Measurements from ENCODE around the gene PCSK2.

PCSK2 gene

DNA sequence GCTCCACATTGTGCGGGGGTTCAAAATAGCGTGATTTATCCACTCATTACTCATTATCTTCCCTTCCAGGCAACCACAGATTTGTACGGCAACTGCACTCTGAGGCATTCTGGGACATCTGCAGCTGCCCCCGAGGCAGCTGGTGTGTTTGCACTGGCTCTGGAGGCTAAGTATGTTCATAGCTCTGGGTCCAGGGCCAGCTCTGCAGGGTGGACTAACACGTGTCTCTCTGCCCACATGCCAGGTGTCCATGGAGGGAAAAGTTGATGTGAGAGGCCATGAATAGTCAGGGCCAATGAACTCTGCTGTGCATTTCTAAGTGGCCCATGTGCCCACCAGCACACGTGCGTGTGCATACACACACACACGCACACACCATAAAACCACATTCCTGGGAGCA is 229.4 kb downstream of the PCSK2 start:
- Histone ChIP-seq H3K4me3 (replicated peaks; ENCODE audit: low read depth, low read length) (no peak overlapping the region), H3K36me3 (ENCODE audit: control insufficient read depth, insufficient read depth, low read length) (no peaks in the 10 kb centered on the region), H3K27me3 (replicated peaks; ENCODE audit: control insufficient read depth, insufficient read depth, low read length) (no peaks in the 10 kb centered on the region; the same call in 1 of the 2 replicates)
- TF ChIP-seq, protein P1, sequence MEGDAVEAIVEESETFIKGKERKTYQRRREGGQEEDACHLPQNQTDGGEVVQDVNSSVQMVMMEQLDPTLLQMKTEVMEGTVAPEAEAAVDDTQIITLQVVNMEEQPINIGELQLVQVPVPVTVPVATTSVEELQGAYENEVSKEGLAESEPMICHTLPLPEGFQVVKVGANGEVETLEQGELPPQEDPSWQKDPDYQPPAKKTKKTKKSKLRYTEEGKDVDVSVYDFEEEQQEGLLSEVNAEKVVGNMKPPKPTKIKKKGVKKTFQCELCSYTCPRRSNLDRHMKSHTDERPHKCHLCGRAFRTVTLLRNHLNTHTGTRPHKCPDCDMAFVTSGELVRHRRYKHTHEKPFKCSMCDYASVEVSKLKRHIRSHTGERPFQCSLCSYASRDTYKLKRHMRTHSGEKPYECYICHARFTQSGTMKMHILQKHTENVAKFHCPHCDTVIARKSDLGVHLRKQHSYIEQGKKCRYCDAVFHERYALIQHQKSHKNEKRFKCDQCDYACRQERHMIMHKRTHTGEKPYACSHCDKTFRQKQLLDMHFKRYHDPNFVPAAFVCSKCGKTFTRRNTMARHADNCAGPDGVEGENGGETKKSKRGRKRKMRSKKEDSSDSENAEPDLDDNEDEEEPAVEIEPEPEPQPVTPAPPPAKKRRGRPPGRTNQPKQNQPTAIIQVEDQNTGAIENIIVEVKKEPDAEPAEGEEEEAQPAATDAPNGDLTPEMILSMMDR (IDR thresholded peaks at IDR 0.05; ENCODE audit: insufficient read depth, low read length, poor library complexity, severe bottlenecking) = no peak
- DNase-seq (ENCODE audit: extremely low read depth, insufficient read length) = no peak

DNA sequence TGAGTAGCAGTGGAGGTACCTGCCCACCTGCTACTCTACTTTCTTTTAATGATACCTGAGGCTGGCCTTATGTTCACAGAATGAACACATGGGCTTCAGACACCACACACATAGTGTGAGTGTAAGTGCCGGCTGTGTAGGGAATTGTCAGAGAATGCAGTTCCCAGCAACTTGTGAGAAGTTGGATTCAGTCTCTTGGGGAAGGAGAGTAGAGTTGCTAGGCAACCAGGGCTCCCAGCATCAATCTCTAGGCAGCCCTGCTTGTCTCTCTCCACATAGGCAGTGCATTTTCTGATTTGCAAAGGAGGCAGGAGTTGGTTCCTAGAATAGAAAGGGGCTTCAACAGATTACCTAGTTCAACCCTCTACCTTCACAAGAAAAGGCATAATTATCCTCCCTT is 230.2 kb downstream of the PCSK2 start:
- H3K27me3 ChIP-seq (replicated peaks; ENCODE audit: control insufficient read depth, insufficient read depth, low read length) = no peaks in the 10 kb centered on the region; the same call in 1 of the 2 replicates

DNA sequence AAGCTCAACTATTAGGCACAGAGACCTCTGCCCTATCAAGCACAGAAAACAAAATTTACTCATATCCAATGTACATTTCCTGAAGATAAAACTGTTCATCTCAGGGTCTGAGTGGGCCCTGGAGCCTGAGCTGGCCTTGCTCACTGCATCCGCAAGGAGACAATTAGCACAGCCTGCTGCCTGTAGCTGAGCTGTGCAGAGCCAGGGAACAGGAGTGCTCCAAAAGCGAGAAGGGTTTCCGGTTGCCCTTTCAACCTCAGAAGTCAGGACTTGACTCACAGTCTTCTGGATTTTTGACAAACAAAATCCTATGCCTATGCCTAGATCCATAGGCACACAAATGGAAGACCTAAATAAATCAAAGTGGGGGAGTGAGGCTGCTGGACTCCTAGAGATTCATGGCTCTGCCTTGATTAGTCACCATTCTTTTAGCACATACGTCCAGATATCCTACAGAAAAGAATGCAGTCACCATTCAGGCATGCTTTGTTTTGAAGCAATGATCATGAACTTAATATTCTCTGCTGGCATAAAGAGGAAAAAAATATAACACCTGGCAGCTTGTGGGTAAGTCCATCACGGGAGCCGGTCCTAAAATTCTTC is 230.8 kb downstream of the PCSK2 start:
- Histone ChIP-seq H3K4me3 (replicated peaks; ENCODE audit: low read depth, low read length) (no peak overlapping the region), H3K27me3 (replicated peaks; ENCODE audit: control insufficient read depth, insufficient read depth, low read length) (no peaks in the 10 kb centered on the region; the same call in 1 of the 2 replicates), H3K36me3 (ENCODE audit: control insufficient read depth, insufficient read depth, low read length) (no peaks in the 10 kb centered on the region)
- TF ChIP-seq, protein P1 (IDR thresholded peaks at IDR 0.05; ENCODE audit: insufficient read depth, low read length, poor library complexity, severe bottlenecking) = no peak
- no peak for DNase-seq (ENCODE audit: extremely low read depth, insufficient read length)

More for the DNA sequence above, 230.2 kb downstream of the PCSK2 start:
- Histone ChIP-seq H3K4me3 (replicated peaks; ENCODE audit: low read depth, low read length) (no peak overlapping the region), H3K36me3 (ENCODE audit: control insufficient read depth, insufficient read depth, low read length) (no peaks in the 10 kb centered on the region)
- no peak for DNase-seq (ENCODE audit: extremely low read depth, insufficient read length)
- TF ChIP-seq, protein P1 (IDR thresholded peaks at IDR 0.05; ENCODE audit: insufficient read depth, low read length, poor library complexity, severe bottlenecking) = no peak

DNA sequence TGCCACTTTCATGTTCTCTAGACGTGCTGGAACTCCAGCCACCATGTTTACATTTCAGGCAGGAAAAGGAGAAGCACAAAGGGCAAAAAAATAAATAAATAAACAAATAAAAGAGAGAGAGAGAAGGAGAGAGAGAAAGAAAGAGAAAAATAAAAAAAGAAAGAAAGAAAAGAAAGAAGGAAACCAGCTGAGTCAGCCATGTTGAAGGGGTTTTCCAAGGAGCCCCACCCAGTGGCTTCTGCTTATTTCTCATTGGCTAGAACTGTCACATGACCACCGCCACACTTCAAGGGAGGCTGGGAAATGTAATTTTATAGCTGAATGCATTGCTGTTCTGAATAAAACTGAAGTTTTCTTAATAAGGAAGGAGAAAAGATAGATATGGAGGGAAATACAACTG is 233.3 kb downstream of the PCSK2 start:
- DNase-seq (ENCODE audit: extremely low read depth, insufficient read length) = no peak
- H3K4me3 ChIP-seq (replicated peaks; ENCODE audit: low read depth, low read length) = no peak overlapping the region
- H3K27me3 ChIP-seq (replicated peaks; ENCODE audit: control insufficient read depth, insufficient read depth, low read length) = no peaks in the 10 kb centered on the region; the same call in 1 of the 2 replicates
- TF ChIP-seq, protein P1 (IDR thresholded peaks at IDR 0.05; ENCODE audit: insufficient read depth, low read length, poor library complexity, severe bottlenecking) = no peak
- no peaks in the 10 kb centered on the region for H3K36me3 ChIP-seq (ENCODE audit: control insufficient read depth, insufficient read depth, low read length)

DNA sequence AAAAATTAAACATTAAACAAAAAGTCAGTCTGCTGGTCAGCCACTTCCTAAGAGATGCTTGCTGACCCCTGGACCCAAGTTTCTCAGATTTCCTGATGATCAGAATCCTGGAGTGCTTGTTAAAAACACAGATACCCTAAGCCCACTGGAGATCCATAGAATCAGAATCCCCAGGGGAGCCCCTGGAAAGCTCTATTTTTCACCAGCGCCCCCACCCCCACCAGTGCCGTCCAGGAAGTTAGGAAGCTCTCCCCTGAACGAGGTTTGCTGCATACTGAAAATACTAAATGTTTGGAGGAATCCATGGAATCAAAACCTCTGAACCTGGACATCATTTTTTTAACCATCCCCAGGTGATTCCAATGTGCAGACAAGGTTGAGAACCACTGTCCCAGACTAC is 235.1 kb downstream of the PCSK2 start:
- no peak overlapping the region for H3K4me3 ChIP-seq (replicated peaks; ENCODE audit: low read depth, low read length)
- no peaks in the 10 kb centered on the region for H3K27me3 ChIP-seq (replicated peaks; ENCODE audit: control insufficient read depth, insufficient read depth, low read length)
- no peak for DNase-seq (ENCODE audit: extremely low read depth, insufficient read length)
- TF ChIP-seq, protein P1 (IDR thresholded peaks at IDR 0.05; ENCODE audit: insufficient read depth, low read length, poor library complexity, severe bottlenecking) = no peak
- H3K36me3 ChIP-seq (ENCODE audit: control insufficient read depth, insufficient read depth, low read length) = no peaks in the 10 kb centered on the region

DNA sequence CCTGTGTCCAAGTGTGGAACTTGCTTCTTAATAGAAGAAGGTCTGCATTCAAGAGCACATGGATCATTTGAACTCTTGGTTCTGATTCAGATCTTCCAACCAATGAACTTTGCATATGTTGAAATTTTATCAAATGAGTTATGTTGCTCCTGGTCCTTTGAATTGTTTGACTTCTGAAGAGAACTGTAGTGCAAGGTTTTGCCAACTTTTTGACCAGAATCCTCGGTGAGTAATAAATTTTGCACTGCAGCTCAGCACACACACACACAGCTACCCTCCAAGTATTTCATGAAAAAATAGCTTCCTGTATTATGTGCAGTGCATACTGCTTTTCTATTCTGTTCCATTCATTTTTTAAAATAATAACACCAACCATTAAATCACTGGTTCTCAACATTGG is 236.9 kb downstream of the PCSK2 start:
- TF ChIP-seq, protein P1 (IDR thresholded peaks at IDR 0.05; ENCODE audit: insufficient read depth, low read length, poor library complexity, severe bottlenecking) = no peak
- no peaks in the 10 kb centered on the region for H3K36me3 ChIP-seq (ENCODE audit: control insufficient read depth, insufficient read depth, low read length)
- DNase-seq (ENCODE audit: extremely low read depth, insufficient read length) = no peak
- H3K4me3 ChIP-seq (replicated peaks; ENCODE audit: low read depth, low read length) = no peak overlapping the region
- no peaks in the 10 kb centered on the region for H3K27me3 ChIP-seq (replicated peaks; ENCODE audit: control insufficient read depth, insufficient read depth, low read length)
